ENCODE results near the gene PLOD3. TPM values are rescaled to one million over a fixed set of nuclear protein-coding genes. Genes with fewer than 3 reads are reported as not detected.

Gene PLOD3
- total and polyA plus RNA-seq, 2 of the 8 experiments (the other 6 are each of a cell fraction or from before 2014, with no cell fraction given): 28.4 to 47.2 TPM

GRCh38 chr7:101223528-101223927, 6.1 kb upstream of the PLOD3 start (continued):
- TF ChIP-seq, protein P1, sequence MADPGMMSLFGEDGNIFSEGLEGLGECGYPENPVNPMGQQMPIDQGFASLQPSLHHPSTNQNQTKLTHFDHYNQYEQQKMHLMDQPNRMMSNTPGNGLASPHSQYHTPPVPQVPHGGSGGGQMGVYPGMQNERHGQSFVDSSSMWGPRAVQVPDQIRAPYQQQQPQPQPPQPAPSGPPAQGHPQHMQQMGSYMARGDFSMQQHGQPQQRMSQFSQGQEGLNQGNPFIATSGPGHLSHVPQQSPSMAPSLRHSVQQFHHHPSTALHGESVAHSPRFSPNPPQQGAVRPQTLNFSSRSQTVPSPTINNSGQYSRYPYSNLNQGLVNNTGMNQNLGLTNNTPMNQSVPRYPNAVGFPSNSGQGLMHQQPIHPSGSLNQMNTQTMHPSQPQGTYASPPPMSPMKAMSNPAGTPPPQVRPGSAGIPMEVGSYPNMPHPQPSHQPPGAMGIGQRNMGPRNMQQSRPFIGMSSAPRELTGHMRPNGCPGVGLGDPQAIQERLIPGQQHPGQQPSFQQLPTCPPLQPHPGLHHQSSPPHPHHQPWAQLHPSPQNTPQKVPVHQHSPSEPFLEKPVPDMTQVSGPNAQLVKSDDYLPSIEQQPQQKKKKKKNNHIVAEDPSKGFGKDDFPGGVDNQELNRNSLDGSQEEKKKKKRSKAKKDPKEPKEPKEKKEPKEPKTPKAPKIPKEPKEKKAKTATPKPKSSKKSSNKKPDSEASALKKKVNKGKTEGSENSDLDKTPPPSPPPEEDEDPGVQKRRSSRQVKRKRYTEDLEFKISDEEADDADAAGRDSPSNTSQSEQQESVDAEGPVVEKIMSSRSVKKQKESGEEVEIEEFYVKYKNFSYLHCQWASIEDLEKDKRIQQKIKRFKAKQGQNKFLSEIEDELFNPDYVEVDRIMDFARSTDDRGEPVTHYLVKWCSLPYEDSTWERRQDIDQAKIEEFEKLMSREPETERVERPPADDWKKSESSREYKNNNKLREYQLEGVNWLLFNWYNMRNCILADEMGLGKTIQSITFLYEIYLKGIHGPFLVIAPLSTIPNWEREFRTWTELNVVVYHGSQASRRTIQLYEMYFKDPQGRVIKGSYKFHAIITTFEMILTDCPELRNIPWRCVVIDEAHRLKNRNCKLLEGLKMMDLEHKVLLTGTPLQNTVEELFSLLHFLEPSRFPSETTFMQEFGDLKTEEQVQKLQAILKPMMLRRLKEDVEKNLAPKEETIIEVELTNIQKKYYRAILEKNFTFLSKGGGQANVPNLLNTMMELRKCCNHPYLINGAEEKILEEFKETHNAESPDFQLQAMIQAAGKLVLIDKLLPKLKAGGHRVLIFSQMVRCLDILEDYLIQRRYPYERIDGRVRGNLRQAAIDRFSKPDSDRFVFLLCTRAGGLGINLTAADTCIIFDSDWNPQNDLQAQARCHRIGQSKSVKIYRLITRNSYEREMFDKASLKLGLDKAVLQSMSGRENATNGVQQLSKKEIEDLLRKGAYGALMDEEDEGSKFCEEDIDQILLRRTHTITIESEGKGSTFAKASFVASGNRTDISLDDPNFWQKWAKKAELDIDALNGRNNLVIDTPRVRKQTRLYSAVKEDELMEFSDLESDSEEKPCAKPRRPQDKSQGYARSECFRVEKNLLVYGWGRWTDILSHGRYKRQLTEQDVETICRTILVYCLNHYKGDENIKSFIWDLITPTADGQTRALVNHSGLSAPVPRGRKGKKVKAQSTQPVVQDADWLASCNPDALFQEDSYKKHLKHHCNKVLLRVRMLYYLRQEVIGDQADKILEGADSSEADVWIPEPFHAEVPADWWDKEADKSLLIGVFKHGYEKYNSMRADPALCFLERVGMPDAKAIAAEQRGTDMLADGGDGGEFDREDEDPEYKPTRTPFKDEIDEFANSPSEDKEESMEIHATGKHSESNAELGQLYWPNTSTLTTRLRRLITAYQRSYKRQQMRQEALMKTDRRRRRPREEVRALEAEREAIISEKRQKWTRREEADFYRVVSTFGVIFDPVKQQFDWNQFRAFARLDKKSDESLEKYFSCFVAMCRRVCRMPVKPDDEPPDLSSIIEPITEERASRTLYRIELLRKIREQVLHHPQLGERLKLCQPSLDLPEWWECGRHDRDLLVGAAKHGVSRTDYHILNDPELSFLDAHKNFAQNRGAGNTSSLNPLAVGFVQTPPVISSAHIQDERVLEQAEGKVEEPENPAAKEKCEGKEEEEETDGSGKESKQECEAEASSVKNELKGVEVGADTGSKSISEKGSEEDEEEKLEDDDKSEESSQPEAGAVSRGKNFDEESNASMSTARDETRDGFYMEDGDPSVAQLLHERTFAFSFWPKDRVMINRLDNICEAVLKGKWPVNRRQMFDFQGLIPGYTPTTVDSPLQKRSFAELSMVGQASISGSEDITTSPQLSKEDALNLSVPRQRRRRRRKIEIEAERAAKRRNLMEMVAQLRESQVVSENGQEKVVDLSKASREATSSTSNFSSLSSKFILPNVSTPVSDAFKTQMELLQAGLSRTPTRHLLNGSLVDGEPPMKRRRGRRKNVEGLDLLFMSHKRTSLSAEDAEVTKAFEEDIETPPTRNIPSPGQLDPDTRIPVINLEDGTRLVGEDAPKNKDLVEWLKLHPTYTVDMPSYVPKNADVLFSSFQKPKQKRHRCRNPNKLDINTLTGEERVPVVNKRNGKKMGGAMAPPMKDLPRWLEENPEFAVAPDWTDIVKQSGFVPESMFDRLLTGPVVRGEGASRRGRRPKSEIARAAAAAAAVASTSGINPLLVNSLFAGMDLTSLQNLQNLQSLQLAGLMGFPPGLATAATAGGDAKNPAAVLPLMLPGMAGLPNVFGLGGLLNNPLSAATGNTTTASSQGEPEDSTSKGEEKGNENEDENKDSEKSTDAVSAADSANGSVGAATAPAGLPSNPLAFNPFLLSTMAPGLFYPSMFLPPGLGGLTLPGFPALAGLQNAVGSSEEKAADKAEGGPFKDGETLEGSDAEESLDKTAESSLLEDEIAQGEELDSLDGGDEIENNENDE (IDR thresholded peaks at IDR 0.05; ENCODE audit: insufficient replicate concordance, low read length): no peak
- no peak for TF ChIP-seq SIRT6 (IDR thresholded peaks at IDR 0.05; ENCODE audit: low read length)
